Amniotic epithelial cell (primary cell): ENCODE results near the gene ALDH1A2.
"Not testable (repeated sequence)": the region's sequence is repeated elsewhere in the genome, so short reads cannot be mapped to it uniquely, and the experiment has no call there.

Experiments used
- DNase-seq: peaks from one replicate; pipeline ENCODE4 v3.0.0-alpha.2; 2010; ENCODE audit warnings: low read depth

The ALDH1A2 gene

GRCh38 chr15:58065445-58066041, at the start of gene ALDH1A2:
Gene ALDH1A2, minus strand, starts transcription at chr15:58065711. Its CDS starts 61 bp downstream, at chr15:58065650.
- no peak for DNase-seq

GRCh38 chr15:58114812-58115211, 49.3 kb upstream of the ALDH1A2 start:
- peak; percentile 6 for DNase-seq

GRCh38 chr15:58114388-58114787, 48.9 kb upstream of the ALDH1A2 start:
- no peak for DNase-seq

- not testable (repeated sequence) for DNase-seq
Observed at GRCh38 chr15:58113358-58113757, 47.8 kb upstream of the ALDH1A2 start.

- DNase-seq, result no peak
Observed at GRCh38 chr15:58111718-58112104, 46.2 kb upstream of the ALDH1A2 start.

GRCh38 chr15:58110999-58111717, 45.6 kb upstream of the ALDH1A2 start:
- DNase-seq, result peak; percentile 10

GRCh38 chr15:58109419-58109818, 43.9 kb upstream of the ALDH1A2 start:
- no peak for DNase-seq

- DNase-seq, result no peak
Observed at GRCh38 chr15:58108117-58108516, 42.6 kb upstream of the ALDH1A2 start.

GRCh38 chr15:58103482-58103881, 38.0 kb upstream of the ALDH1A2 start:
- DNase-seq, result no peak

GRCh38 chr15:58096529-58097084, 31.1 kb upstream of the ALDH1A2 start:
- no peak for DNase-seq

- no peak for DNase-seq
Observed at GRCh38 chr15:58095415-58095814, 29.9 kb upstream of the ALDH1A2 start.

- no peak for DNase-seq
Observed at GRCh38 chr15:58087871-58088270, 22.4 kb upstream of the ALDH1A2 start.

- no peak for DNase-seq
Observed at GRCh38 chr15:58086491-58086890, 21.0 kb upstream of the ALDH1A2 start.

- DNase-seq, result no peak
Observed at GRCh38 chr15:58083526-58083925, 18.0 kb upstream of the ALDH1A2 start.

GRCh38 chr15:58081891-58082290, 16.4 kb upstream of the ALDH1A2 start:
- no peak for DNase-seq

- DNase-seq, result peak; percentile 29
Observed at GRCh38 chr15:58081456-58081855, 15.9 kb upstream of the ALDH1A2 start.

GRCh38 chr15:58080959-58081358, 15.4 kb upstream of the ALDH1A2 start:
- not testable (repeated sequence) for DNase-seq

GRCh38 chr15:58080398-58080797, 14.9 kb upstream of the ALDH1A2 start:
- DNase-seq, result no peak

GRCh38 chr15:58078591-58078990, 13.1 kb upstream of the ALDH1A2 start:
- DNase-seq, result no peak

- DNase-seq, result no peak
Observed at GRCh38 chr15:58077427-58077826, 11.9 kb upstream of the ALDH1A2 start.

GRCh38 chr15:58074452-58074851, 8.9 kb upstream of the ALDH1A2 start:
- no peak for DNase-seq

GRCh38 chr15:58070801-58071418, 5.4 kb upstream of the ALDH1A2 start:
- DNase-seq, result peak; percentile 41

GRCh38 chr15:58069008-58069407, 3.5 kb upstream of the ALDH1A2 start:
- DNase-seq, result no peak
